Activated T-helper 17 cell treated with anti-CD3 and anti-CD28 coated beads, Interleukin-2, amount 50 U/mL, for 72 hours (primary cell): ENCODE results near the gene FOS. TPM values are rescaled to one million over a fixed set of nuclear protein-coding genes. Genes with fewer than 3 reads are reported as not detected.

ENCODE experiments used
- ATAC-seq: fragments of 150-1000 bp; cut with Tn5 transposase; replicated peaks from 2 replicates; pipeline ENCODE4 v1.10.0; 2021; ENCODE audit warnings: mild to moderate bottlenecking, moderate library complexity
- H3K27ac Mint-ChIP-seq: one replicate; pipeline ENCODE4 v1.8.0; 2022; ENCODE audit warnings: mixed read lengths
- H3K27me3 Mint-ChIP-seq: one replicate; pipeline ENCODE4 v1.8.0; 2022; ENCODE audit warnings: mixed read lengths
- H3K36me3 Mint-ChIP-seq: one replicate; pipeline ENCODE4 v1.8.0; 2022; ENCODE audit warnings: low read depth, mild to moderate bottlenecking, mixed read lengths
- H3K4me1 Mint-ChIP-seq: one replicate; pipeline ENCODE4 v1.8.0; 2022; ENCODE audit warnings: mixed read lengths
- H3K4me3 Mint-ChIP-seq: one replicate; pipeline ENCODE4 v1.8.0; 2022; ENCODE audit warnings: mild to moderate bottlenecking, mixed read lengths
- H3K9me3 Mint-ChIP-seq: one replicate; pipeline ENCODE4 v1.8.0; 2022; ENCODE audit warnings: mixed read lengths
- total RNA-seq, 2 donors: library from RNA; stranded (reverse); gene quantifications; one replicate each; pipeline ENCODE4 v1.2.3, GENCODE V29; 2022

FOS gene
- total RNA-seq, 2 donors from 2014 or later = 31.7 to 86.3 TPM

- Mint-ChIP-seq H3K4me3 (no peak overlapping the region), H3K36me3 (no peaks in the 10 kb centered on the region), H3K9me3 (no peaks in the 10 kb centered on the region), H3K27ac (no peak overlapping the region), H3K4me1 (no peaks in the 10 kb centered on the region), H3K27me3 (peaks cover 3% of the 10 kb centered on the region)
- no peak for ATAC-seq
Observed at GRCh38 chr14:75322746-75323145, 44.1 kb downstream of the FOS start.

- H3K4me1 Mint-ChIP-seq = no peaks in the 10 kb centered on the region
- no peaks in the 10 kb centered on the region for H3K9me3 Mint-ChIP-seq
- peaks cover 3% of the 10 kb centered on the region for H3K27me3 Mint-ChIP-seq
- H3K4me3 Mint-ChIP-seq = no peak overlapping the region
- H3K36me3 Mint-ChIP-seq = no peaks in the 10 kb centered on the region
- ATAC-seq = no peak
- no peak overlapping the region for H3K27ac Mint-ChIP-seq
Observed at GRCh38 chr14:75323571-75323970, 44.9 kb downstream of the FOS start.

DNA sequence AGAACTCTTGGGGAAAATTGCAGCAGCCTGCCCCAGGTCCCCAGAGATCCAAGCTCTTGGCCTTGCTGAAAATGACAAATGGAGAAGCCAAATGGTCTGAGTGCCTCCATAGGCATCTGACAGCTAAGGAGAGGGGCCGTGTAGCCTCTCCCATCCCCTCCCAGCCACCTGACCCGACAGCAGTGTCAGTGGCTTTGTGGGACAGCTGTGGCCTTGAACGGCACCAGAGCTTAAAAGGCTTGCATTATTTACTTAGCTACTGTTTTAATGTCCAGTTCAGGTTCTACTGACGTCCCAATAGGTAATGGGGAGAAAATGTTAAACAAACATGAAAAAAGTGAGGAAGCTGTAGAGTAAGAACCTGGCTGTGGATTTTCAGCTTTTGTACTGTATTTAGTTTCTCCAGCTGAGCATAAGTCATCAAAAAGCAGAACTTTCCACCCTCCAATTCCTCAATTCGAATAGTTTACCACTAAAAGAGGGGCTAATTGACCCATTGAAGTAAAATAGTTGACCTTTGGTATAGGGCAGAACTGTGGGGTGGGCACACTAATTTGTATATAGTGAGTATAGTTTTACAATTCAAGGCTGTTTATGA is 50.0 kb downstream of the FOS start:
- Mint-ChIP-seq H3K36me3 (no peaks in the 10 kb centered on the region), H3K4me3 (no peak overlapping the region), H3K27ac (no peak overlapping the region), H3K9me3 (no peaks in the 10 kb centered on the region), H3K4me1 (peaks cover 9% of the 10 kb centered on the region), H3K27me3 (peaks cover 3% of the 10 kb centered on the region)
- ATAC-seq = no peak

DNA sequence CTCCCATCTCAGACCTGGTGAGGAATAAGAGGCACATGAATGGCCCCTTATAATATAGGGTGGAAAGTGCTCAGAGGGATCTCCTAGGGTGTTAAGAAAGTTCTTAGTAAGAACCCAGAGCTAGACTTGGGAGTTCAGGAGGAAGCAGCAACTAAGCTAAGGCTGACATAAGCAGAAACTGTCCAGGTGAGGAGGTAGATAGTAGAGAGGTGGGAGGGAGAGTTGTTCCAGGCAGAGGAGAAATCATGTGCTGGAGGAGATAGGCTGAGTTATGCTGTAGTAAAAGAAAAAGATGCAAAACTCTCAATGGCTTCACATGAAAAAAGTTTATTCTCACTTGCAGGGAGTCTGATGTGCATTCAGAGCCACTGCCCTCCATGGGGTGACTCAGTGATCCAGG is 50.7 kb downstream of the FOS start:
- Mint-ChIP-seq H3K36me3 (no peaks in the 10 kb centered on the region), H3K27ac (no peak overlapping the region), H3K4me3 (no peak overlapping the region), H3K9me3 (no peaks in the 10 kb centered on the region), H3K27me3 (peaks cover 3% of the 10 kb centered on the region), H3K4me1 (peaks cover 12% of the 10 kb centered on the region)
- ATAC-seq = no peak

- Mint-ChIP-seq H3K27me3 (no peaks in the 10 kb centered on the region), H3K4me3 (no peak overlapping the region), H3K36me3 (no peaks in the 10 kb centered on the region), H3K27ac (no peak overlapping the region), H3K9me3 (no peaks in the 10 kb centered on the region), H3K4me1 (peaks cover 13% of the 10 kb centered on the region)
- ATAC-seq = no peak
Observed at GRCh38 chr14:75331471-75331870, 52.8 kb downstream of the FOS start.

Other genes starting within 250 kb of the FOS start
- 10 to 100 TPM; 31.4 to 46.7 TPM for gene MLH3, start 227.4 kb upstream of the FOS start, total RNA-seq
- 10 to 100 TPM; 43.4 to 52.8 TPM for gene ACYP1, start 214.8 kb upstream of the FOS start, total RNA-seq
- gene ZC2HC1C, start 209.2 kb upstream of the FOS start, total RNA-seq = 1 to 10 TPM; 2.2 to 3.7 TPM
- 10 to 100 TPM; 49.4 to 52.4 TPM for gene NEK9, start 151.8 kb upstream of the FOS start, total RNA-seq
- gene TMED10, start 102.2 kb upstream of the FOS start, total RNA-seq = 100 to 1,000 TPM; 142 to 179 TPM
- 1 to 10 TPM in 1 of 2 donors, under 1 TPM in 1; 0.61 to 1.1 TPM for gene JDP2, start 149.2 kb downstream of the FOS start, total RNA-seq
- gene BATF, start 243.6 kb downstream of the FOS start, total RNA-seq = 100 to 1,000 TPM; 123 to 211 TPM